ENCODE results near the gene PTPN2.

PTPN2 gene

GRCh38 chr18:12924616-12925015 lies 40.6 kb upstream of the PTPN2 start:
- TF ChIP-seq CTCF (conservative IDR thresholded peaks at IDR 0.05; ENCODE audit: low read length) = no peak
- no peak for DNase-seq (ENCODE audit: low read depth)
- no peak overlapping the region for H3K4me3 ChIP-seq (ENCODE audit: low read length)

- no peak for DNase-seq (ENCODE audit: low read depth)
These were observed 38.2 kb upstream of the PTPN2 start for GRCh38 chr18:12922266-12922665.

GRCh38 chr18:12921178-12921577 lies 37.1 kb upstream of the PTPN2 start:
- no peak for TF ChIP-seq CTCF (conservative IDR thresholded peaks at IDR 0.05; ENCODE audit: low read length)
- DNase-seq (ENCODE audit: low read depth) = no peak
- H3K4me3 ChIP-seq (ENCODE audit: low read length) = no peak overlapping the region

More at GRCh38 chr18:12922266-12922665, 38.2 kb upstream of the PTPN2 start:
- no peak for TF ChIP-seq CTCF (conservative IDR thresholded peaks at IDR 0.05; ENCODE audit: low read length)
- H3K4me3 ChIP-seq (ENCODE audit: low read length) = no peak overlapping the region

GRCh38 chr18:12911929-12912703 lies 28.1 kb upstream of the PTPN2 start:
- H3K4me3 ChIP-seq (ENCODE audit: low read length) = no peak overlapping the region
- TF ChIP-seq CTCF (conservative IDR thresholded peaks at IDR 0.05; ENCODE audit: low read length) = no peak
- no peak for DNase-seq (ENCODE audit: low read depth)

- H3K4me3 ChIP-seq (ENCODE audit: low read length) = peak overlapping the region; percentile 29
- TF ChIP-seq CTCF (conservative IDR thresholded peaks at IDR 0.05; ENCODE audit: low read length) = no peak
- DNase-seq (ENCODE audit: low read depth) = peak; percentile 3
These were observed 27.2 kb upstream of the PTPN2 start for GRCh38 chr18:12911025-12911928.

- no peak for TF ChIP-seq CTCF (conservative IDR thresholded peaks at IDR 0.05; ENCODE audit: low read length)
- DNase-seq (ENCODE audit: low read depth) = no peak
- H3K4me3 ChIP-seq (ENCODE audit: low read length) = no peak overlapping the region
These were observed 24.7 kb upstream of the PTPN2 start for GRCh38 chr18:12908706-12909105.

All from AG10803 (cell line).